GM23338 (cell line): ENCODE results near the gene NRN1. TPM values are rescaled to one million over a fixed set of nuclear protein-coding genes. Genes with fewer than 3 reads are reported as not detected.

ENCODE experiments used
- ATAC-seq: fragments of 200-7000 bp; cut with Tn5 transposase; 3 replicates; pipeline ENCODE4 v1.9.1; 2020
- DNase-seq: peaks from one replicate; pipeline ENCODE4 v3.0.0-alpha.2; 2015; ENCODE audit warnings: low spot score
- H2AFZ ChIP-seq: fragments of 200-600 bp; sonication (generic); 2 replicates; pipeline ENCODE4 v1.8.0; 2016; ENCODE audit warnings: antibody characterized with exemption, mild to moderate bottlenecking, moderate library complexity
- H3F3A ChIP-seq: fragments of 200-600 bp; sonication (generic); replicated peaks from 2 replicates; pipeline ENCODE4 v1.8.0; 2017; ENCODE audit warnings: antibody characterized with exemption, mixed run types, low read depth
- H3K27ac ChIP-seq: fragments of 200-600 bp; sonication (generic); 2 replicates; pipeline ENCODE4 v1.6.1; 2016; ENCODE audit warnings: low read depth
- H3K27me3 ChIP-seq: fragments of 200-600 bp; sonication (generic); 2 replicates; pipeline ENCODE4 v1.8.0; 2016; ENCODE audit warnings: mild to moderate bottlenecking, mixed run types, moderate library complexity; ENCODE audit not compliant: insufficient read depth
- H3K36me3 ChIP-seq: fragments of 200-600 bp; sonication (generic); 2 replicates; pipeline ENCODE4 v1.8.0; 2016; ENCODE audit warnings: mild to moderate bottlenecking; ENCODE audit not compliant: insufficient read depth
- H3K4me1 ChIP-seq: fragments of 200-600 bp; sonication (generic); 2 replicates; pipeline ENCODE4 v1.8.0; 2016; ENCODE audit warnings: mild to moderate bottlenecking, moderate library complexity; ENCODE audit not compliant: insufficient read depth
- H3K4me2 ChIP-seq: fragments of 200-600 bp; sonication (generic); 2 replicates; pipeline ENCODE4 v1.7.1; 2017; ENCODE audit warnings: mixed run types
- H3K4me3 ChIP-seq: fragments of 200-600 bp; sonication (generic); 2 replicates; pipeline ENCODE4 v1.6.1; 2016; ENCODE audit warnings: mixed run types
- H3K79me2 ChIP-seq: fragments of 200-600 bp; sonication (generic); replicated peaks from 2 replicates; pipeline ENCODE4 v1.8.0; 2017; ENCODE audit warnings: mild to moderate bottlenecking; ENCODE audit not compliant: insufficient read depth
- H3K9me2 ChIP-seq: fragments of 200-600 bp; sonication (generic); 2 replicates; pipeline ENCODE4 v1.8.0; 2017; ENCODE audit not compliant: insufficient read depth
- H4K20me1 ChIP-seq: fragments of 200-600 bp; sonication (generic); replicated peaks from 2 replicates; pipeline ENCODE4 v1.8.0; 2017; ENCODE audit warnings: mild to moderate bottlenecking; ENCODE audit not compliant: insufficient read depth
- H3K27ac Mint-ChIP-seq: 2 replicates; pipeline ENCODE4 v1.8.0; 2020; ENCODE audit warnings: inconsistent platforms, mild to moderate bottlenecking, moderate library complexity, mixed read lengths
- H3K27me3 Mint-ChIP-seq: 3 replicates; pipeline ENCODE4 v1.8.0; 2022; ENCODE audit warnings: low read depth, mild to moderate bottlenecking, moderate library complexity, mixed read lengths, inconsistent platforms; ENCODE audit not compliant: insufficient read depth, poor library complexity
- H3K36me3 Mint-ChIP-seq: 3 replicates; pipeline ENCODE4 v1.8.0; 2021; ENCODE audit warnings: low read depth, mild to moderate bottlenecking, inconsistent platforms, moderate library complexity, mixed read lengths
- H3K4me1 Mint-ChIP-seq: 3 replicates; pipeline ENCODE4 v1.8.0; 2020; ENCODE audit warnings: mild to moderate bottlenecking, inconsistent platforms, mixed read lengths
- H3K4me3 Mint-ChIP-seq: 3 replicates; pipeline ENCODE4 v1.8.0; 2021; ENCODE audit warnings: moderate library complexity, mild to moderate bottlenecking, inconsistent platforms, mixed read lengths
- H3K9me3 Mint-ChIP-seq: 3 replicates; pipeline ENCODE4 v1.8.0; 2020; ENCODE audit warnings: moderate library complexity, mild to moderate bottlenecking, inconsistent platforms, mixed read lengths
- CREB1 ChIP-seq: fragments of 250-450 bp; sonication (Bioruptor Pico); IDR thresholded peaks from 2 replicates; pipeline ENCODE4 v1.5.0; 2020; ENCODE audit warnings: low read depth, mild to moderate bottlenecking, moderate library complexity
- EZH2 ChIP-seq: fragments of 200-600 bp; sonication (generic); IDR thresholded peaks from one replicate; pipeline ENCODE4 v1.8.0; 2017; ENCODE audit warnings: antibody characterized with exemption, mild to moderate bottlenecking, low read depth; ENCODE audit not compliant: unreplicated experiment
- EZH2phosphoT487 ChIP-seq: fragments of 200-600 bp; sonication (generic); IDR thresholded peaks from one replicate; pipeline ENCODE4 v1.8.1; 2018; ENCODE audit warnings: antibody characterized with exemption; ENCODE audit not compliant: unreplicated experiment
- STAT1 ChIP-seq: IDR thresholded peaks from one replicate; pipeline ENCODE4 v1.6.1; 2016; ENCODE audit warnings: antibody characterized with exemption; ENCODE audit not compliant: unreplicated experiment
- ZNF114 ChIP-seq: fragments of 250-450 bp; sonication (Bioruptor Pico); IDR thresholded peaks from 2 replicates; pipeline ENCODE4 v1.5.0; 2020; ENCODE audit warnings: mild to moderate bottlenecking, moderate library complexity
- polyA plus RNA-seq: library from polyadenylated mRNA; unstranded; fragments of >200 nt; fragmentation: Nextera tagmentation; extraction: Ambion mirVana; gene quantifications from 2 replicates; pipeline ENCODE4 v1.2.1, GENCODE V29; 2016
- total RNA-seq: library from RNA; depleted of rRNA; stranded (reverse); fragments of >200 nt; shearing (Covaris generic); gene quantifications from 2 replicates; pipeline ENCODE4 v1.2.3, GENCODE V29; 2014
- TF ChIP-seq, protein P1 (sequence below): IDR thresholded peaks from 2 replicates; pipeline ENCODE4 v1.6.1; 2016; ENCODE audit warnings: antibody characterized with exemption
- TF ChIP-seq, protein P2 (sequence below): fragments of 250-450 bp; sonication (Bioruptor Pico); IDR thresholded peaks from 2 replicates; pipeline ENCODE4 v1.5.0; 2020; ENCODE audit warnings: mild to moderate bottlenecking, moderate library complexity

Gene NRN1
- total and polyA plus RNA-seq, 2 experiments from 2014 or later = 0.71 TPM; not detected in 1

DNA sequence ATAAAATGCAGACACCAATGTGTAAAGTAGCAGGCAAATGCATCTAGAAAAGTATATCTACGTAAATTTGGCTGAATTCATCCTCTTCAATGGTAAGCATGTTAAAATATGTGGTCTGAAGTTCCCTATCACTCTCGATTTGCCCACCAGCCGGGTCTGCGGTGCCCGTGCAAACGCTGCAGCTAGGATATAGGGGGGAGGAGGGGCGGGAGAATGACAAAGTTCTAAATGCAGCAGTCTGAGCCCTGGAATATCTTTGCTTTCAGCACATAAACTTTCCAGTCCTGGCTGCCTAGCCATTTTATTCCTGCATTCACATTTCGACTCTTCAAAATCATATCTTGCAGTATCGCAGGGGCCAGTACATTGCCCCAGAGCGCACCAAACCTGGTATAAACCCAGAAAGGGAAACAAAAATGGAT, 708 bp downstream of the NRN1 start:
- no peak overlapping the region for H3K27ac ChIP-seq
- H3K4me3 Mint-ChIP-seq = peak overlapping the region; percentile 75
- H3K79me2 ChIP-seq = no peaks in the 10 kb centered on the region
- H3K4me2 ChIP-seq = peak overlapping the region; percentile 89
- peaks cover 65% of the 10 kb centered on the region for H3K4me1 ChIP-seq
- ATAC-seq (no peak), DNase-seq (peak; percentile 20)
- peaks cover 35% of the 10 kb centered on the region for H3F3A ChIP-seq
- H3K27ac Mint-ChIP-seq = no peak overlapping the region
- H4K20me1 ChIP-seq = peaks cover 4% of the 10 kb centered on the region; the same call in 1 of the 2 replicates
- peaks cover 80% of the 10 kb centered on the region for H3K27me3 Mint-ChIP-seq
- H3K27me3 ChIP-seq = peaks cover 86% of the 10 kb centered on the region
- H3K9me3 Mint-ChIP-seq = peaks cover 2% of the 10 kb centered on the region
- TF ChIP-seq, protein P1, sequence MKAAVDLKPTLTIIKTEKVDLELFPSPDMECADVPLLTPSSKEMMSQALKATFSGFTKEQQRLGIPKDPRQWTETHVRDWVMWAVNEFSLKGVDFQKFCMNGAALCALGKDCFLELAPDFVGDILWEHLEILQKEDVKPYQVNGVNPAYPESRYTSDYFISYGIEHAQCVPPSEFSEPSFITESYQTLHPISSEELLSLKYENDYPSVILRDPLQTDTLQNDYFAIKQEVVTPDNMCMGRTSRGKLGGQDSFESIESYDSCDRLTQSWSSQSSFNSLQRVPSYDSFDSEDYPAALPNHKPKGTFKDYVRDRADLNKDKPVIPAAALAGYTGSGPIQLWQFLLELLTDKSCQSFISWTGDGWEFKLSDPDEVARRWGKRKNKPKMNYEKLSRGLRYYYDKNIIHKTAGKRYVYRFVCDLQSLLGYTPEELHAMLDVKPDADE = no peak
- peak; percentile 15 for TF ChIP-seq EZH2
- TF ChIP-seq STAT1 = no peak
- no peak for TF ChIP-seq ZNF114 (CRISPR knock-in tag)
- no peak for TF ChIP-seq EZH2phosphoT487
- H3K36me3 Mint-ChIP-seq = peaks cover 3% of the 10 kb centered on the region; the same call in 1 of the 3 replicates
- H3K9me2 ChIP-seq = no peaks in the 10 kb centered on the region
- peaks cover 51% of the 10 kb centered on the region for H3K4me1 Mint-ChIP-seq
- peak overlapping the region; percentile 97; the same call in 1 of the 2 replicates for H2AFZ ChIP-seq
- peak overlapping the region; percentile 77 for H3K4me3 ChIP-seq
- H3K36me3 ChIP-seq = no peaks in the 10 kb centered on the region

GRCh38 chr6:6005051-6006005, 1.4 kb downstream of the NRN1 start:
- no peak for TF ChIP-seq EZH2phosphoT487
- TF ChIP-seq EZH2 = peak; percentile 56
- no peak for TF ChIP-seq CREB1
- Mint-ChIP-seq H3K27ac (no peak overlapping the region), H3K4me1 (peaks cover 53% of the 10 kb centered on the region), H3K27me3 (peaks cover 87% of the 10 kb centered on the region), H3K36me3 (peaks cover 3% of the 10 kb centered on the region; the same call in 1 of the 3 replicates), H3K9me3 (peaks cover 2% of the 10 kb centered on the region), H3K4me3 (peak overlapping the region; percentile 75)
- H3F3A ChIP-seq = peaks cover 40% of the 10 kb centered on the region
- H3K79me2 ChIP-seq = no peaks in the 10 kb centered on the region
- no peak overlapping the region for H2AFZ ChIP-seq
- peak overlapping the region; percentile 89 for H3K4me2 ChIP-seq
- peaks cover 93% of the 10 kb centered on the region for H3K27me3 ChIP-seq
- peak overlapping the region; percentile 77 for H3K4me3 ChIP-seq
- ATAC-seq (no peak), DNase-seq (peak; percentile 54)
- H3K27ac ChIP-seq = no peak overlapping the region
- peaks cover 71% of the 10 kb centered on the region for H3K4me1 ChIP-seq
- H3K9me2 ChIP-seq = no peaks in the 10 kb centered on the region
- peaks cover 5% of the 10 kb centered on the region; the same call in 1 of the 2 replicates for H4K20me1 ChIP-seq
- no peaks in the 10 kb centered on the region for H3K36me3 ChIP-seq

- H3K27me3 Mint-ChIP-seq = peaks cover 93% of the 10 kb centered on the region
- H3K4me3 ChIP-seq = peak overlapping the region; percentile 77
- H3K4me3 Mint-ChIP-seq = peak overlapping the region; percentile 75
- H3K9me2 ChIP-seq = no peaks in the 10 kb centered on the region
- H4K20me1 ChIP-seq = peaks cover 12% of the 10 kb centered on the region; the same call in 1 of the 2 replicates
- H3K27me3 ChIP-seq = peaks cover 94% of the 10 kb centered on the region
- peaks cover 41% of the 10 kb centered on the region for H3F3A ChIP-seq
- H3K27ac Mint-ChIP-seq = no peak overlapping the region
- peaks cover 2% of the 10 kb centered on the region for H3K9me3 Mint-ChIP-seq
- H3K36me3 ChIP-seq = no peaks in the 10 kb centered on the region
- H3K4me1 Mint-ChIP-seq = peaks cover 60% of the 10 kb centered on the region
- peak overlapping the region; percentile 89 for H3K4me2 ChIP-seq
- peaks cover 3% of the 10 kb centered on the region; the same call in 1 of the 3 replicates for H3K36me3 Mint-ChIP-seq
- DNase-seq (peak; percentile 54), ATAC-seq (no peak)
- H3K27ac ChIP-seq = no peak overlapping the region
- H2AFZ ChIP-seq = no peak overlapping the region
- peaks cover 74% of the 10 kb centered on the region for H3K4me1 ChIP-seq
- H3K79me2 ChIP-seq = no peaks in the 10 kb centered on the region
- TF ChIP-seq, protein P2, sequence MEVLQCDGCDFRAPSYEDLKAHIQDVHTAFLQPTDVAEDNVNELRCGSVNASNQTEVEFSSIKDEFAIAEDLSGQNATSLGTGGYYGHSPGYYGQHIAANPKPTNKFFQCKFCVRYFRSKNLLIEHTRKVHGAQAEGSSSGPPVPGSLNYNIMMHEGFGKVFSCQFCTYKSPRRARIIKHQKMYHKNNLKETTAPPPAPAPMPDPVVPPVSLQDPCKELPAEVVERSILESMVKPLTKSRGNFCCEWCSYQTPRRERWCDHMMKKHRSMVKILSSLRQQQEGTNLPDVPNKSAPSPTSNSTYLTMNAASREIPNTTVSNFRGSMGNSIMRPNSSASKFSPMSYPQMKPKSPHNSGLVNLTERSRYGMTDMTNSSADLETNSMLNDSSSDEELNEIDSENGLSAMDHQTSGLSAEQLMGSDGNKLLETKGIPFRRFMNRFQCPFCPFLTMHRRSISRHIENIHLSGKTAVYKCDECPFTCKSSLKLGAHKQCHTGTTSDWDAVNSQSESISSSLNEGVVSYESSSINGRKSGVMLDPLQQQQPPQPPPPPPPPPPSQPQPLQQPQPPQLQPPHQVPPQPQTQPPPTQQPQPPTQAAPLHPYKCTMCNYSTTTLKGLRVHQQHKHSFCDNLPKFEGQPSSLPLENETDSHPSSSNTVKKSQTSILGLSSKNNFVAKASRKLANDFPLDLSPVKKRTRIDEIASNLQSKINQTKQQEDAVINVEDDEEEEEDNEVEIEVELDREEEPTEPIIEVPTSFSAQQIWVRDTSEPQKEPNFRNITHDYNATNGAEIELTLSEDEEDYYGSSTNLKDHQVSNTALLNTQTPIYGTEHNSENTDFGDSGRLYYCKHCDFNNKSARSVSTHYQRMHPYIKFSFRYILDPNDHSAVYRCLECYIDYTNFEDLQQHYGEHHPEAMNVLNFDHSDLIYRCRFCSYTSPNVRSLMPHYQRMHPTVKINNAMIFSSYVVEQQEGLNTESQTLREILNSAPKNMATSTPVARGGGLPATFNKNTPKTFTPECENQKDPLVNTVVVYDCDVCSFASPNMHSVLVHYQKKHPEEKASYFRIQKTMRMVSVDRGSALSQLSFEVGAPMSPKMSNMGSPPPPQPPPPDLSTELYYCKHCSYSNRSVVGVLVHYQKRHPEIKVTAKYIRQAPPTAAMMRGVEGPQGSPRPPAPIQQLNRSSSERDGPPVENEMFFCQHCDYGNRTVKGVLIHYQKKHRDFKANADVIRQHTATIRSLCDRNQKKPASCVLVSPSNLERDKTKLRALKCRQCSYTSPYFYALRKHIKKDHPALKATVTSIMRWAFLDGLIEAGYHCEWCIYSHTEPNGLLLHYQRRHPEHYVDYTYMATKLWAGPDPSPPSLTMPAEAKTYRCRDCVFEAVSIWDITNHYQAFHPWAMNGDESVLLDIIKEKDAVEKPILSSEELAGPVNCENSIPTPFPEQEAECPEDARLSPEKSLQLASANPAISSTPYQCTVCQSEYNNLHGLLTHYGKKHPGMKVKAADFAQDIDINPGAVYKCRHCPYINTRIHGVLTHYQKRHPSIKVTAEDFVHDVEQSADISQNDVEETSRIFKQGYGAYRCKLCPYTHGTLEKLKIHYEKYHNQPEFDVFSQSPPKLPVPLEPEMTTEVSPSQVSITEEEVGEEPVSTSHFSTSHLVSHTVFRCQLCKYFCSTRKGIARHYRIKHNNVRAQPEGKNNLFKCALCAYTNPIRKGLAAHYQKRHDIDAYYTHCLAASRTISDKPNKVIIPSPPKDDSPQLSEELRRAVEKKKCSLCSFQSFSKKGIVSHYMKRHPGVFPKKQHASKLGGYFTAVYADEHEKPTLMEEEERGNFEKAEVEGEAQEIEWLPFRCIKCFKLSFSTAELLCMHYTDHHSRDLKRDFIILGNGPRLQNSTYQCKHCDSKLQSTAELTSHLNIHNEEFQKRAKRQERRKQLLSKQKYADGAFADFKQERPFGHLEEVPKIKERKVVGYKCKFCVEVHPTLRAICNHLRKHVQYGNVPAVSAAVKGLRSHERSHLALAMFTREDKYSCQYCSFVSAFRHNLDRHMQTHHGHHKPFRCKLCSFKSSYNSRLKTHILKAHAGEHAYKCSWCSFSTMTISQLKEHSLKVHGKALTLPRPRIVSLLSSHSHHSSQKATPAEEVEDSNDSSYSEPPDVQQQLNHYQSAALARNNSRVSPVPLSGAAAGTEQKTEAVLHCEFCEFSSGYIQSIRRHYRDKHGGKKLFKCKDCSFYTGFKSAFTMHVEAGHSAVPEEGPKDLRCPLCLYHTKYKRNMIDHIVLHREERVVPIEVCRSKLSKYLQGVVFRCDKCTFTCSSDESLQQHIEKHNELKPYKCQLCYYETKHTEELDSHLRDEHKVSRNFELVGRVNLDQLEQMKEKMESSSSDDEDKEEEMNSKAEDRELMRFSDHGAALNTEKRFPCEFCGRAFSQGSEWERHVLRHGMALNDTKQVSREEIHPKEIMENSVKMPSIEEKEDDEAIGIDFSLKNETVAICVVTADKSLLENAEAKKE (CRISPR knock-in tag) = no peak
- no peak for TF ChIP-seq ZNF114 (CRISPR knock-in tag)
Observed at GRCh38 chr6:6004390-6004995, 2.2 kb downstream of the NRN1 start.
